ENCODE data around the gene DGKB. TPM values are rescaled to one million over a fixed set of nuclear protein-coding genes. Genes with fewer than 3 reads are reported as not detected.

Gene DGKB
- polyA plus RNA-seq, 3 donors from 2014 or later: not detected

DNA sequence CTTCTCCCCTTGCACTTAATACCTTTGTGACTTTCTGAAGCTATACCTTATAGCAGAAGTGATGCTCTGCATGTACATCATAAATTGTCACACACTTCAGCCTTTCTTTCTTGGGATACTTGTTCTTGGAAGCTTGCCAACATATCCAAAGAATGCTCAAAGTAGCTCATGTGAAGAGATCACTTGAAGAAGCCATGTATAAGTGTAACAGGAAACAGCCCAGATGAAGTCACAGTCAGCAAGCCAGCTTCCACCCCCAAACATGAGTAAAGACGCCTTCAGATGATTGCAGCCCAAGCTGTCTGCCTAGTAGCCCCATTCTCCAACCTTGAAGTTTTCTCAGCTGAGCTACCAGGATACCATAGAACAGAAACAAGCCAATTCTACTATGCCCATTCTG, 50.9 kb downstream of the DGKB start:
- no peaks in the 10 kb centered on the region for H3K27me3 Mint-ChIP-seq (ENCODE audit: low read depth in 3 of 3)
- no peaks in the 10 kb centered on the region for H3K4me1 Mint-ChIP-seq
- H3K27ac Mint-ChIP-seq: no peak overlapping the region
- no peak overlapping the region for H3K4me3 Mint-ChIP-seq
- peaks cover 7 to 24% (median 16%) of the 10 kb centered on the region in 6 donors for H3K9me3 Mint-ChIP-seq
- no peak for DNase-seq
- H3K36me3 Mint-ChIP-seq: peaks cover 0 to 3% (median 0%) of the 10 kb centered on the region in 3 donors

DNA sequence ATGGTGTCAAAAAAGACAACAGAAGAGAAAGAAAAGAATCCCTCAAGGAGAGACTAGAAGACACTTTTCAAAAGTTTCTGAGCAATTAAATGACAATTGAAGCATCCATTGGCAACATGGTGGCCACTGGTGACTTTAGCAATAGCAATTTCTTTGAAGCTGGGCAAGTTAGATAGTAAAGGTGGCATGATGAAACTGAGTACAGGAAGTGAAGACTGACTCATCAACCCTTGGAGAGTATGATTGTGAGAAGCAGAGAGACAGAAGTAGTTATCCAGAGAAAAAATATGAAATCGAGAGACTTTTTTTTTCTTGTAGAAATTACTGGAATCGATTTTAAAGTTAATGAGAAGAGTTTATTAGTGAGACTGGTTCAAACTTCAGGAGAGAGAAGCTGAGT, 52.5 kb downstream of the DGKB start:
- Mint-ChIP-seq H3K27ac (no peak overlapping the region), H3K9me3 (peaks cover 8 to 27% (median 17%) of the 10 kb centered on the region in 6 donors), H3K4me3 (no peak overlapping the region), H3K4me1 (no peaks in the 10 kb centered on the region), H3K36me3 (peaks cover 0 to 3% (median 0%) of the 10 kb centered on the region in 3 donors), H3K27me3 (ENCODE audit: low read depth in 3 of 3) (no peaks in the 10 kb centered on the region)
- DNase-seq: no peak

DNA sequence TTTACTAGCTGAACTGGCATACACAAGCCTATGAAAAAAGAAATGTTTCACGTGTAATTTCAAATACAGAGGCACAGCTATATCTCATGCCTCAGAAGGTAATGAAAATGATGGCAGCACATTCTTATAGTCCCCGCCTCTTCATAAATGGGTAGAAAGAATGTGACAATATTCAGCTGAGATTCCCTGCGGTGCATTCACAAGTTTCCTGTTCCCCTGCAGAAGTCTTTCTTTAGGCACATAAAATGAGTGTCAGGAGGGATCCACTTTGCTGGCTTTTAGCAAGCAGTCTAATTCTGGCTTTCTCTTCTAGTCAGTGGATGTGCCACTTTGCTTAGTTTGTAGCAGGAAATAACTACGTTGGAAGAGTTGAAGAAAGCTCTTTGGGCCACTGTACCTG, 56.1 kb downstream of the DGKB start:
- Mint-ChIP-seq H3K27ac (no peak overlapping the region), H3K4me1 (no peaks in the 10 kb centered on the region), H3K9me3 (peaks cover 10 to 28% (median 18%) of the 10 kb centered on the region in 6 donors), H3K4me3 (no peak overlapping the region), H3K27me3 (ENCODE audit: low read depth in 3 of 3) (no peaks in the 10 kb centered on the region), H3K36me3 (no peaks in the 10 kb centered on the region)
- no peak for DNase-seq

GRCh38 chr7:14843755-14844154, 58.8 kb downstream of the DGKB start:
- H3K36me3 Mint-ChIP-seq: no peaks in the 10 kb centered on the region
- no peak overlapping the region for H3K27ac Mint-ChIP-seq
- DNase-seq: no peak
- H3K27me3 Mint-ChIP-seq (ENCODE audit: low read depth in 3 of 3): peaks cover 0 to 2% (median 0%) of the 10 kb centered on the region in 3 donors
- peaks cover 10 to 24% (median 17%) of the 10 kb centered on the region in 6 donors for H3K9me3 Mint-ChIP-seq
- no peak overlapping the region for H3K4me3 Mint-ChIP-seq
- H3K4me1 Mint-ChIP-seq: no peaks in the 10 kb centered on the region

DNA sequence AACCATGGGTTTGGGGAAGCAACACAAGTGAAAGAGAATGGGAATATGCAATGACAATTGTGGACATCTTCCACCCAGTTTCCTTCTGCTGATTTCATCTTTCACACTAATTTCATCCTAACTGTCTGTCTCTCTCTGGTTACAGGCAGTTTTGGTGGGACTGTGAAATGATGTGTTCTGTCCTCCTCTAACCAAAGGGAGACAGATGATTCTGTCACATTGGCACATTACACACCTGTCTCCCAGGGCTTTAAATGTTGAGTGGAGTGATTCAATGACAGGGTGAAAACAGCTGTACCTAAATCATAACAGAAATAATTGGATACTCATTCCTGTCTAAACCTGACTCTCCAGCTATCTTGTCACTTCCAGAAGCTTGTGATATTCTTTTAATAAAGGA, 60.0 kb downstream of the DGKB start:
- Mint-ChIP-seq H3K27me3 (ENCODE audit: low read depth in 3 of 3) (peaks cover 0 to 2% (median 0%) of the 10 kb centered on the region in 3 donors), H3K9me3 (peaks cover 4 to 26% (median 15%) of the 10 kb centered on the region in 6 donors), H3K36me3 (no peaks in the 10 kb centered on the region), H3K27ac (no peak overlapping the region), H3K4me1 (no peaks in the 10 kb centered on the region), H3K4me3 (no peak overlapping the region)
- DNase-seq: no peak

DNA sequence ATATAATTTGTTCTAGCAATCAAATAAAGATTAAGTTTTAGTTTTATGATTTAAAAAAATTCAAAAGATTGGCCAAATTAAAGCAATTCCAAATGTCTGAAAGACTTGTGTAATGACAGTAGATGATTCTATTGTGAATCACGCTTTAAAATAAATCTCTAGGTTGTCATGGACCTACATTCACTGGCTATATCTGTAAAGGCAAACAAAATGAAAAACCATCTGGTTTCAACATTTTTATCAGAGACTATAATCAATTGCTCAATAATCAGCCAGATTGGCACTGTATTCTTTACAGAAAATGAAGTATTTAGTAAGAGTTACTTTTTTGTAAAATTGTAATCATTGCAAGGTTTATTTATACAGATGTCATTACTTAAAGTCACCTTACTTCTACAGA, 60.7 kb downstream of the DGKB start:
- Mint-ChIP-seq H3K4me3 (no peak overlapping the region), H3K9me3 (peaks cover 3 to 26% (median 14%) of the 10 kb centered on the region in 6 donors), H3K36me3 (no peaks in the 10 kb centered on the region), H3K27me3 (ENCODE audit: low read depth in 3 of 3) (peaks cover 0 to 2% (median 0%) of the 10 kb centered on the region in 3 donors), H3K27ac (no peak overlapping the region), H3K4me1 (no peaks in the 10 kb centered on the region)
- no peak for DNase-seq

- Mint-ChIP-seq H3K27ac (no peak overlapping the region), H3K9me3 (peaks cover 0 to 26% (median 11%) of the 10 kb centered on the region in 6 donors), H3K27me3 (ENCODE audit: low read depth in 3 of 3) (peaks cover 0 to 2% (median 0%) of the 10 kb centered on the region in 3 donors), H3K4me3 (no peak overlapping the region), H3K4me1 (no peaks in the 10 kb centered on the region), H3K36me3 (no peaks in the 10 kb centered on the region)
- DNase-seq: no peak
These were observed 61.5 kb downstream of the DGKB start for GRCh38 chr7:14841086-14841485.

- H3K36me3 Mint-ChIP-seq: no peaks in the 10 kb centered on the region
- H3K4me1 Mint-ChIP-seq: no peaks in the 10 kb centered on the region
- no peak for DNase-seq
- H3K27me3 Mint-ChIP-seq (ENCODE audit: low read depth in 3 of 3): peaks cover 0 to 2% (median 0%) of the 10 kb centered on the region in 3 donors
- peaks cover 0 to 26% (median 10%) of the 10 kb centered on the region in 6 donors for H3K9me3 Mint-ChIP-seq
- H3K27ac Mint-ChIP-seq: no peak overlapping the region
- no peak overlapping the region for H3K4me3 Mint-ChIP-seq
These were observed 63.2 kb downstream of the DGKB start for GRCh38 chr7:14839307-14839706.

- H3K36me3 Mint-ChIP-seq: no peaks in the 10 kb centered on the region
- H3K27me3 Mint-ChIP-seq (ENCODE audit: low read depth in 3 of 3): peaks cover 0 to 2% (median 0%) of the 10 kb centered on the region in 3 donors
- H3K4me3 Mint-ChIP-seq: no peak overlapping the region
- DNase-seq: no peak
- peaks cover 2 to 17% (median 10%) of the 10 kb centered on the region in 6 donors for H3K9me3 Mint-ChIP-seq
- H3K27ac Mint-ChIP-seq: no peak overlapping the region
- no peaks in the 10 kb centered on the region for H3K4me1 Mint-ChIP-seq
These were observed 65.3 kb downstream of the DGKB start for GRCh38 chr7:14837216-14837615.

GRCh38 chr7:14836571-14837189, 65.9 kb downstream of the DGKB start:
- Mint-ChIP-seq H3K27ac (no peak overlapping the region), H3K9me3 (peaks cover 2 to 15% (median 8%) of the 10 kb centered on the region in 6 donors), H3K4me3 (no peak overlapping the region), H3K36me3 (no peaks in the 10 kb centered on the region), H3K27me3 (ENCODE audit: low read depth in 3 of 3) (peaks cover 0 to 2% (median 0%) of the 10 kb centered on the region in 3 donors), H3K4me1 (no peaks in the 10 kb centered on the region)
- DNase-seq: no peak

DNA sequence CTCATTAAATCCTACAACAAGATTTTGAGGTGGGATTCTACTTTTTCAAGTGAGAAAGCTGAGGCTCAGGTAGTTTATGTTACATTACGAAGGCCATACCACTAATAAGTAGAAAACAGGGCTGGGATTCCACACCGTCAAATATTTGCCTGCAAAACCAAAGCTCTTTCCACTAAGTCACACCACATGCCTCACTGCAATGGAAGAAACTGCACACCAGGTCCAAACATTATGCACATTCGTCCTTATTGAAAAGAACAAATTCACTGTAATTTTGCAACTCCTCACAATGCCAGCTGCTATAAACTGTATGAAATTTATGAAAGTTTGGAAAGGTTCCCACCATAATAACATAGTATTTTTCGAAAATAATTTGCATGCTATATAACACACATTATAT, 66.5 kb downstream of the DGKB start:
- Mint-ChIP-seq H3K9me3 (peaks cover 2 to 19% (median 8%) of the 10 kb centered on the region in 6 donors), H3K36me3 (no peaks in the 10 kb centered on the region), H3K4me1 (no peaks in the 10 kb centered on the region), H3K27me3 (ENCODE audit: low read depth in 3 of 3) (peaks cover 0 to 3% (median 0%) of the 10 kb centered on the region in 3 donors), H3K4me3 (no peak overlapping the region), H3K27ac (no peak overlapping the region)
- DNase-seq: no peak

- H3K4me1 Mint-ChIP-seq: no peaks in the 10 kb centered on the region
- peaks cover 0 to 1% (median 0%) of the 10 kb centered on the region in 3 donors for H3K27me3 Mint-ChIP-seq (ENCODE audit: low read depth in 3 of 3)
- no peak overlapping the region for H3K27ac Mint-ChIP-seq
- no peak overlapping the region for H3K4me3 Mint-ChIP-seq
- H3K9me3 Mint-ChIP-seq: peaks cover 2 to 14% (median 8%) of the 10 kb centered on the region in 6 donors
- no peak for DNase-seq
- H3K36me3 Mint-ChIP-seq: no peaks in the 10 kb centered on the region
These were observed 67.2 kb downstream of the DGKB start for GRCh38 chr7:14835384-14835783.

DNA sequence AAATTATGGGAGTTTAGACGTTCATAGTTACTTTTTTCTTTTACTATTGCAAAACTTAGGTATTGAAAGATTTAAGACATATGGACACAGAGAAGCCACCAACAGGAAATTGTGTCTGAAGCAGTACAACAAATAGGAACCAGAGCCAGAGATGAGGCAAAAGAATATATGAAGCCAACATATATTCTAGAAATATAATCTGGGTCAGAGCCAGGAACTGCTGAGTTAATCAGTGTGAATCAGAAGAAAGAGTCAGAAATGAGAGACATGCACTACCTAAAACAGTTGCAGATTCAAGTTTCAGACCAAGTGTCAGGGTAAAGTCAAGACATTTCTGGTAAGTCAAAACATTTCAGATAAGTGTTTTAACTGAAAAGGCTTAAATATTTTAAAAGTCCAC, 67.7 kb downstream of the DGKB start:
- Mint-ChIP-seq H3K4me3 (no peak overlapping the region), H3K9me3 (peaks cover 2 to 13% (median 5%) of the 10 kb centered on the region in 6 donors), H3K27ac (no peak overlapping the region), H3K4me1 (no peaks in the 10 kb centered on the region), H3K27me3 (ENCODE audit: low read depth in 3 of 3) (peaks cover 0 to 1% (median 0%) of the 10 kb centered on the region in 3 donors), H3K36me3 (no peaks in the 10 kb centered on the region)
- no peak for DNase-seq

DNA sequence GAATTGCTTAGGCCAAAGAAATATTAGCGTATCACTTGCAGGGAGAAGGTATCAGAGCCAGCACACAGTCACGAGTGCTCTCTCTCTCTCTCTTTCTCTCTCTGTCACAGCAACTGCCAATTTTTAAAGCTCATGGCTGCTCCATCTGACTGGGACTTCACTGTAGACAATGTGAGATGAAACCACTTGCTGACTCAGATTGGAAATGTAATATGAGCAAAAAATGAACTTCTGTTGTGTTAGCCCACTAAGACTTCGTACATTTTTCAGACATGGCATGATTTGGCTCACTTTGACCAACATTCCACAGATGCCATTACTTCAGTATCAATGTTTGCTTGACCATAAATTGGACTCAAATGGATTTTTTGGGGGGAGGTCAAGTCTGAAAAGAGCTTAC, 68.1 kb downstream of the DGKB start:
- Mint-ChIP-seq H3K4me1 (no peaks in the 10 kb centered on the region), H3K4me3 (no peak overlapping the region), H3K9me3 (peaks cover 5 to 17% (median 6%) of the 10 kb centered on the region in 6 donors), H3K27ac (no peak overlapping the region), H3K27me3 (ENCODE audit: low read depth in 3 of 3) (peaks cover 0 to 1% (median 0%) of the 10 kb centered on the region in 3 donors), H3K36me3 (no peaks in the 10 kb centered on the region)
- no peak for DNase-seq

GRCh38 chr7:14833707-14834106, 68.8 kb downstream of the DGKB start:
- H3K4me3 Mint-ChIP-seq: no peak overlapping the region
- H3K4me1 Mint-ChIP-seq: no peaks in the 10 kb centered on the region
- no peak for DNase-seq
- H3K9me3 Mint-ChIP-seq: peaks cover 3 to 24% (median 9%) of the 10 kb centered on the region in 6 donors
- H3K27ac Mint-ChIP-seq: no peak overlapping the region
- no peaks in the 10 kb centered on the region for H3K36me3 Mint-ChIP-seq
- H3K27me3 Mint-ChIP-seq (ENCODE audit: low read depth in 3 of 3): peaks cover 0 to 1% (median 0%) of the 10 kb centered on the region in 3 donors
